HG02884 (cell line): ENCODE data around the gene FAM81B.
"Not testable (repeated sequence)": the region's sequence is repeated elsewhere in the genome, so short reads cannot be mapped to it uniquely, and the experiment has no call there.

Experiments used
- ATAC-seq: cut with Tn5 transposase; IDR thresholded peaks from one replicate; pipeline ENCODE4 v1.9.1; 2021; ENCODE audit warnings: mild to moderate bottlenecking, moderate library complexity; ENCODE audit not compliant: unreplicated experiment

Gene FAM81B

GRCh38 chr5:95390812-95391492, at the start of gene FAM81B:
Gene FAM81B, plus strand, starts transcription at chr5:95391366. Its CDS starts 24 bp downstream, at chr5:95391390.
- ATAC-seq = no peak

- ATAC-seq = not testable (repeated sequence)
These were observed 49.7 kb upstream of the FAM81B start for GRCh38 chr5:95341444-95341843.

- ATAC-seq = no peak
These were observed 43.6 kb upstream of the FAM81B start for GRCh38 chr5:95347506-95348120.

GRCh38 chr5:95350631-95351030, 40.5 kb upstream of the FAM81B start:
- ATAC-seq = no peak

GRCh38 chr5:95352691-95353090, 38.5 kb upstream of the FAM81B start:
- no peak for ATAC-seq

- no peak for ATAC-seq
These were observed 32.8 kb upstream of the FAM81B start for GRCh38 chr5:95358320-95358719.

GRCh38 chr5:95358848-95359247, 32.3 kb upstream of the FAM81B start:
- no peak for ATAC-seq

- not testable (repeated sequence) for ATAC-seq
These were observed 30.5 kb upstream of the FAM81B start for GRCh38 chr5:95360667-95361066.

- ATAC-seq = no peak
These were observed 25.7 kb upstream of the FAM81B start for GRCh38 chr5:95365302-95366095.

GRCh38 chr5:95369782-95370181, 21.4 kb upstream of the FAM81B start:
- no peak for ATAC-seq

GRCh38 chr5:95374061-95374460, 17.1 kb upstream of the FAM81B start:
- no peak for ATAC-seq

GRCh38 chr5:95375591-95375990, 15.6 kb upstream of the FAM81B start:
- ATAC-seq = no peak

GRCh38 chr5:95379133-95379532, 12.0 kb upstream of the FAM81B start:
- no peak for ATAC-seq

- no peak for ATAC-seq
These were observed 11.0 kb upstream of the FAM81B start for GRCh38 chr5:95380103-95380628.

GRCh38 chr5:95382801-95383200, 8.4 kb upstream of the FAM81B start:
- no peak for ATAC-seq

GRCh38 chr5:95384485-95385213, 6.5 kb upstream of the FAM81B start:
- no peak for ATAC-seq

GRCh38 chr5:95385334-95385733, 5.8 kb upstream of the FAM81B start:
- no peak for ATAC-seq

- ATAC-seq = not testable (repeated sequence)
These were observed 799 bp downstream of the FAM81B start for GRCh38 chr5:95391965-95392364.

GRCh38 chr5:95392593-95393182, 1.5 kb downstream of the FAM81B start:
- ATAC-seq = no peak

GRCh38 chr5:95393279-95393678, 2.1 kb downstream of the FAM81B start:
- no peak for ATAC-seq

- ATAC-seq = no peak
These were observed 7.8 kb downstream of the FAM81B start for GRCh38 chr5:95398989-95399388.
